GM10248 (cell line): ENCODE results near the gene DNM3.

Experiments used
- CTCF ChIA-PET: fragments of 300-600 bp; sonication (Branson Sonifier 250); formaldehyde crosslinking; extraction: SDS; loops from one replicate; lab custom pipeline; 2021; ENCODE audit warnings: antibody characterized with exemption; lab: Yijun Ruan, JAX
- POLR2A ChIA-PET: fragments of 350-650 bp; sonication (Branson Sonifier 250); formaldehyde crosslinking; extraction: SDS; loops from one replicate; lab custom pipeline; 2020; ENCODE audit warnings: antibody characterized with exemption; lab: Yijun Ruan, JAX
- DNase-seq: peaks from one replicate; pipeline ENCODE4 v3.0.0; 2012; ENCODE audit errors: extremely low spot score
- CTCF ChIP-seq: IDR thresholded peaks from 2 replicates; pipeline ENCODE4 v1.5.1; 2012; ENCODE audit warnings: mild to moderate bottlenecking, low read depth; ENCODE audit errors: extremely low read depth, missing control alignments, control extremely low read depth

Gene DNM3

GRCh38 chr1:172254521-172255222 lies 413.4 kb downstream of the DNM3 start:
- POLR2A ChIA-PET, result no interaction called here
- DNase-seq, result no peak
- no peak for TF ChIP-seq CTCF
- CTCF ChIA-PET, result interaction anchor here (0.7 to 1.4 kb wide), 3 partner anchors 15 to 145 kb away, joined by 3 to 4 read pairs (median 3); no protein-coding TSS in a partner anchor

- no peak for DNase-seq
- TF ChIP-seq CTCF, result no peak
- POLR2A ChIA-PET, result no interaction called here
- CTCF ChIA-PET, result no interaction called here
These were observed 413.9 kb downstream of the DNM3 start for GRCh38 chr1:172255223-172255560.

- DNase-seq, result no peak
- no peak for TF ChIP-seq CTCF
- ChIA-PET POLR2A (no interaction called here), CTCF (no interaction called here)
These were observed 424.6 kb downstream of the DNM3 start for GRCh38 chr1:172265905-172266304.

- no peak for TF ChIP-seq CTCF
- CTCF ChIA-PET, result no interaction called here
- POLR2A ChIA-PET, result no interaction called here
These were observed 425.4 kb downstream of the DNM3 start for GRCh38 chr1:172266528-172267174.

GRCh38 chr1:172268237-172268636 lies 426.9 kb downstream of the DNM3 start:
- ChIA-PET CTCF (no interaction called here), POLR2A (no interaction called here)
- DNase-seq, result no peak
- TF ChIP-seq CTCF, result no peak

More at GRCh38 chr1:172266528-172267174, 425.4 kb downstream of the DNM3 start:
- DNase-seq, result no peak

- TF ChIP-seq CTCF, result no peak
- POLR2A ChIA-PET, result no interaction called here
These were observed 427.8 kb downstream of the DNM3 start for GRCh38 chr1:172269084-172269483.

More at GRCh38 chr1:172269084-172269483, 427.8 kb downstream of the DNM3 start:
- no peak for DNase-seq
- CTCF ChIA-PET, result interaction anchor here (1.0 to 1.5 kb wide), 2 partner anchors 9 to 17 kb away, joined by 3 read pairs; no protein-coding TSS in a partner anchor
